A549 (cell line): ENCODE data around the gene SDR39U1. TPM values are rescaled to one million over a fixed set of nuclear protein-coding genes. Genes with fewer than 3 reads are reported as not detected.

Source experiments
- ATAC-seq, 2 experiments: fragments of 200-7000 bp in 1 of 2; fragments of >200 bp in 1 of 2; cut with Nextera tagmentation in 1 of 2; cut with Tn5 transposase in 1 of 2; 3 replicates each; pipeline versions ENCODE4 v1.8.0 to v1.9.1; 2018 to 2020; ENCODE audit warnings: mild to moderate bottlenecking in 1 of 2, moderate library complexity in 1 of 2
- CTCF ChIA-PET: fragments of 300-600 bp; sonication (Branson Sonifier 250); formaldehyde crosslinking; extraction: SDS; loops from one replicate; lab custom pipeline; 2021; ENCODE audit warnings: antibody characterized with exemption, inconsistent platforms; lab: Yijun Ruan, JAX
- POLR2A ChIA-PET: fragments of 350-600 bp; formaldehyde crosslinking; extraction: SDS; loops from one replicate; lab custom pipeline; 2021; ENCODE audit warnings: antibody characterized with exemption, inconsistent platforms; lab: Yijun Ruan, JAX
- DNase-seq, 2 experiments: peaks; one replicate each; pipeline versions ENCODE4 v3.0.0 to v3.0.0-alpha.2; 2011 to 2016; ENCODE audit warnings: low read depth in 1 of 2, low spot score in 1 of 2
- FAIRE-seq: peaks from 2 replicates; lab custom pipeline; 2011; peaks lifted over from hg19 to GRCh38; lab: Jason Lieb, UNC
- H3K27ac ChIP-seq, 2 experiments: fragments of >200 bp; sonication (Bioruptor Twin); formaldehyde crosslinking; 3 replicates each; pipeline ENCODE4 v1.5.1; 2016 to 2017
- H3K4me1 ChIP-seq: fragments of >200 bp; sonication (Bioruptor Twin); formaldehyde crosslinking; 3 replicates; pipeline ENCODE4 v1.6.1; 2016
- H3K4me2 ChIP-seq: fragments of >200 bp; sonication (Bioruptor Twin); formaldehyde crosslinking; 3 replicates; pipeline ENCODE4 v1.6.1; 2016
- H3K4me3 ChIP-seq: fragments of >200 bp; sonication (Bioruptor Twin); formaldehyde crosslinking; 3 replicates; pipeline ENCODE4 v1.5.1; 2016
- H3K9me3 ChIP-seq: fragments of >200 bp; sonication (Bioruptor Twin); formaldehyde crosslinking; 3 replicates; pipeline ENCODE4 v1.6.1; 2016
- CHD4 ChIP-seq: fragments of 200-600 bp; sonication (generic); IDR thresholded peaks from 2 replicates; pipeline ENCODE4 v1.6.1; 2016; ENCODE audit warnings: antibody characterized with exemption, mild to moderate bottlenecking, borderline replicate concordance
- ELK1 ChIP-seq: fragments of 150-350 bp; IDR thresholded peaks from 2 replicates; pipeline ENCODE4 v1.6.1; 2014; ENCODE audit warnings: low read depth, mild to moderate bottlenecking, low read length
- EP300 ChIP-seq, 2 experiments: fragments of >200 bp; sonication (Bioruptor Twin); formaldehyde crosslinking; IDR thresholded peaks; 2 replicates in 1 of 2; 3 replicates in 1 of 2; pipeline ENCODE4 v1.6.1; 2016 to 2017
- HMGXB4 ChIP-seq: fragments of 250-450 bp; sonication (Bioruptor Pico); IDR thresholded peaks from 2 replicates; pipeline ENCODE4 v1.5.0; 2021; ENCODE audit warnings: mild to moderate bottlenecking, moderate library complexity, borderline replicate concordance
- KDM5A ChIP-seq: fragments of 200-600 bp; sonication (generic); IDR thresholded peaks from 2 replicates; pipeline ENCODE4 v1.6.1; 2016; ENCODE audit warnings: antibody characterized with exemption, mild to moderate bottlenecking
- MAFK ChIP-seq: fragments of 450-650 bp; IDR thresholded peaks from 2 replicates; pipeline ENCODE4 v1.6.1; 2014; ENCODE audit not compliant: partially characterized antibody
- PHF8 ChIP-seq: fragments of 200-600 bp; sonication (generic); IDR thresholded peaks from 2 replicates; pipeline ENCODE4 v1.6.1; 2016; ENCODE audit warnings: low read depth, mild to moderate bottlenecking, antibody characterized with exemption, moderate library complexity, borderline replicate concordance
- POLR2AphosphoS2 ChIP-seq: conservative IDR thresholded peaks from 2 replicates; pipeline ENCODE4 v1.6.1; 2012; ENCODE audit warnings: low read length, improper control_type of control experiment, inconsistent platforms
- REST ChIP-seq: fragments of 200-600 bp; sonication (generic); IDR thresholded peaks from 2 replicates; pipeline ENCODE4 v1.6.1; 2016; ENCODE audit warnings: antibody characterized with exemption, mild to moderate bottlenecking, moderate library complexity
- RFX5 ChIP-seq: fragments of 450-650 bp; IDR thresholded peaks from 2 replicates; pipeline ENCODE4 v1.7.1; 2014; ENCODE audit warnings: antibody characterized with exemption, mild to moderate bottlenecking, moderate library complexity
- TP53 ChIP-seq: fragments of 250-450 bp; sonication (Bioruptor Pico); IDR thresholded peaks from 2 replicates; pipeline ENCODE4 v1.5.0; 2021; ENCODE audit warnings: mild to moderate bottlenecking, moderate library complexity
- ZNF302 ChIP-seq: fragments of 250-450 bp; sonication (Bioruptor Pico); IDR thresholded peaks from 2 replicates; pipeline ENCODE4 v1.9.0; 2021; ENCODE audit warnings: inconsistent platforms, mild to moderate bottlenecking, moderate library complexity
- WGBS: methylation state at CpG from one replicate; pipeline ENCODE4 v1.1.6; 2017; ENCODE audit errors: missing lambda C conversion rate; 5-methylcytosine and 5-hydroxymethylcytosine counted together
- polyA plus RNA-seq, 4 experiments: library from polyadenylated mRNA; depleted of rRNA in 3 of 4; stranded (reverse); fragments of >200 nt; fragmentation: RNase III in 1 of 4; extraction: RNeasy Plus Mini Kit Qiagen cat#74134 plus additional on column Dnase treatment in 1 of 4; gene quantifications; 2 replicates in 3 of 4; 3 replicates in 1 of 4; pipeline ENCODE4 v1.2.3, GENCODE V29; 2011 to 2017

The SDR39U1 gene
- polyA plus RNA-seq, 2 of the 4 experiments (the other 2 are of a cell fraction), result 57.3 to 61.1 TPM

- POLR2A ChIA-PET, result no interaction called here
- H3K27ac ChIP-seq, result no peak overlapping the region
- 53% methylated on average over 7 of the region's 7 CpGs for WGBS
- no peaks in the 10 kb centered on the region for H3K9me3 ChIP-seq
- FAIRE-seq, result no peak
- no peak for ATAC-seq
- no peak overlapping the region for H3K4me2 ChIP-seq
- peaks cover 14% of the 10 kb centered on the region; the same call in 1 of the 3 replicates for H3K4me1 ChIP-seq
- CTCF ChIA-PET, result interaction anchor here (0.9 to 3.8 kb wide), 4 partner anchors 8 to 75 kb away, joined by 3 to 11 read pairs (median 4); no protein-coding TSS in a partner anchor
- no peak for TF ChIP-seq POLR2AphosphoS2
- TF ChIP-seq KDM5A, result no peak
- TF ChIP-seq PHF8, result no peak
- no peak for TF ChIP-seq EP300 (IDR thresholded peaks at IDR 0.05)
- no peak for TF ChIP-seq ZNF302 (CRISPR knock-in tag)
- TF ChIP-seq CHD4, result no peak
- peak; percentile 93 for TF ChIP-seq MAFK
- TF ChIP-seq, all 56 proteins: peak for 1
- no peak for DNase-seq
- H3K4me3 ChIP-seq, result no peak overlapping the region
Measured at GRCh38 chr14:24403294-24403998, 39.1 kb downstream of the SDR39U1 start.

GRCh38 chr14:24401810-24402702, 40.5 kb downstream of the SDR39U1 start:
- no peak for DNase-seq
- no peak overlapping the region for H3K4me2 ChIP-seq
- H3K27ac ChIP-seq, result no peak overlapping the region
- H3K9me3 ChIP-seq, result no peaks in the 10 kb centered on the region
- FAIRE-seq, result no peak
- POLR2A ChIA-PET, result no interaction called here
- H3K4me3 ChIP-seq, result no peak overlapping the region
- TF ChIP-seq TP53 (no peak), CHD4 (no peak), HMGXB4 (CRISPR knock-in tag) (no peak), ELK1 (no peak), REST (no peak), RFX5 (no peak)
- TF ChIP-seq, all 56 proteins: peak for 0
- no peak for ATAC-seq
- H3K4me1 ChIP-seq, result peaks cover 16% of the 10 kb centered on the region; the same call in 1 of the 3 replicates
- 58% methylated on average over 9 of the region's 9 CpGs for WGBS
- CTCF ChIA-PET, result interaction anchor here (0.7 to 4.3 kb wide), 7 partner anchors 12 to 74 kb away, joined by 3 to 16 read pairs (median 6); partner anchors contain the start of gene KHNYN
